Adrenal gland (tissue), 5 donors: ENCODE data around the gene SAXO2.
"Not testable (repeated sequence)": the region's sequence is repeated elsewhere in the genome, so short reads cannot be mapped to it uniquely, and the experiment has no call there.

ENCODE experiments used
- POLR2A ChIP-seq, 2 donors: fragments of 450-650 bp; IDR thresholded peaks; one replicate each; pipeline ENCODE4 v1.6.1; 2017; ENCODE audit warnings: antibody characterized with exemption in 2 of 2, mild to moderate bottlenecking in 2 of 2, moderate library complexity in 1 of 2
- TF ChIP-seq, protein P1 (sequence below), 6 experiments: fragments of 450-650 bp in 4 of 6; fragments of 200-600 bp in 2 of 6; sonication (generic) in 1 of 6; IDR thresholded peaks; 1 replicate in 5 of 6; 2 replicates in 1 of 6; pipeline versions ENCODE4 v1.5.1 to v1.8.0; 2016 to 2021; ENCODE audit warnings: antibody characterized with exemption in 6 of 6, mild to moderate bottlenecking in 2 of 6, moderate library complexity in 1 of 6
- donor health status: DM: no; HTN: no; CAD: no.

GRCh38 chr15:82237944-82238534, 24.6 kb upstream of the SAXO2 start:
- TF ChIP-seq, protein P1, sequence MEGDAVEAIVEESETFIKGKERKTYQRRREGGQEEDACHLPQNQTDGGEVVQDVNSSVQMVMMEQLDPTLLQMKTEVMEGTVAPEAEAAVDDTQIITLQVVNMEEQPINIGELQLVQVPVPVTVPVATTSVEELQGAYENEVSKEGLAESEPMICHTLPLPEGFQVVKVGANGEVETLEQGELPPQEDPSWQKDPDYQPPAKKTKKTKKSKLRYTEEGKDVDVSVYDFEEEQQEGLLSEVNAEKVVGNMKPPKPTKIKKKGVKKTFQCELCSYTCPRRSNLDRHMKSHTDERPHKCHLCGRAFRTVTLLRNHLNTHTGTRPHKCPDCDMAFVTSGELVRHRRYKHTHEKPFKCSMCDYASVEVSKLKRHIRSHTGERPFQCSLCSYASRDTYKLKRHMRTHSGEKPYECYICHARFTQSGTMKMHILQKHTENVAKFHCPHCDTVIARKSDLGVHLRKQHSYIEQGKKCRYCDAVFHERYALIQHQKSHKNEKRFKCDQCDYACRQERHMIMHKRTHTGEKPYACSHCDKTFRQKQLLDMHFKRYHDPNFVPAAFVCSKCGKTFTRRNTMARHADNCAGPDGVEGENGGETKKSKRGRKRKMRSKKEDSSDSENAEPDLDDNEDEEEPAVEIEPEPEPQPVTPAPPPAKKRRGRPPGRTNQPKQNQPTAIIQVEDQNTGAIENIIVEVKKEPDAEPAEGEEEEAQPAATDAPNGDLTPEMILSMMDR (IDR thresholded peaks at IDR 0.05): not testable (repeated sequence)
- TF ChIP-seq POLR2A (IDR thresholded peaks at IDR 0.05): not testable (repeated sequence)
